Tongue (tissue), 2 donors: Measurements from ENCODE around the gene RPSA. TPM values are rescaled to one million over a fixed set of nuclear protein-coding genes. Genes with fewer than 3 reads are reported as not detected.
"Not testable (repeated sequence)": the region's sequence is repeated elsewhere in the genome, so short reads cannot be mapped to it uniquely, and the experiment has no call there.

Source experiments
- DNase-seq: peaks from one replicate; pipeline ENCODE4 v3.0.0-alpha.2; 2015
- total RNA-seq: library from RNA; depleted of rRNA; stranded (reverse); fragments of >200 nt; gene quantifications from one replicate; pipeline ENCODE4 v1.2.3, GENCODE V29; 2014

Gene RPSA
- 599 TPM for total RNA-seq

GRCh38 chr3:39406368-39407258 is at the start of gene RPSA:
Gene RPSA (plus strand): TSS chr3:39406720. CDS start chr3:39407654, 934 bp downstream.
- DNase-seq = peak; percentile 98

- DNase-seq = no peak
Observed at GRCh38 chr3:39358333-39358732, 48.2 kb upstream of the RPSA start.

DNA sequence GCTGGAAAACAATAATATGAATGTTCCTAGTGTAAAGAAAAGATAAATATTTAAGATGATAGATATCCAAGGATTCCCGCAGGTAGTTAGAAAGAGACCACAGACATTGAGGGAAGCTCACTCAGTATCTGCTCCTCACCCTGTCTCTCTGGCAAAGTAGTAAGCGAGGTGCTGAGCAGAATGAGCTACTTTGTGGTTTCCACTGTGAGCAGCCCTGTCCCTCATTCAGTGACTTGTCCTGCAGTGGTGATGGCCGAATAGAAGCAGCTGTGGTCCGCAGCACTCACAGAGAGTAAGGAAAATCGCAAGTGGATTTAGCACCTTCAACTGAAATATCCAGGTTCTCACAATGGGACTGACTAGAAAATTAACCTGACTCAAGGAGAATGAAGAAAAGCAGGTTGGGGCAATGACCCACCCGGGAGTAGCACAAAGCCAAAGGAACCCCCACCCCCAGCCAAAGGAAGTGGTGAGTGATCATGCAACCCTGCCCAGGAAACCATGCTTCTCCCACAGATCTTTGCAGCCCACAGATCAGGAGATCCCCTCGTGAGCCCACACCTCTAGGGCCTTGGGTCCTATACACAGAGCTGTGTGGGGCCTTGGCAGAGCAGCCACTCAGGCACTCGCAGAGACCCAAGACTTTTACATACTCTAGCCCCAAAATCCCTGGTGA is 45.1 kb upstream of the RPSA start:
- no peak for DNase-seq

GRCh38 chr3:39362192-39362591 is 44.3 kb upstream of the RPSA start:
- no peak for DNase-seq

GRCh38 chr3:39362812-39363211 is 43.7 kb upstream of the RPSA start:
- no peak for DNase-seq

- DNase-seq = not testable (repeated sequence)
Observed at GRCh38 chr3:39370450-39370849, 36.1 kb upstream of the RPSA start.

GRCh38 chr3:39372833-39373232 is 33.7 kb upstream of the RPSA start:
- no peak for DNase-seq

- DNase-seq = no peak
Observed at GRCh38 chr3:39376959-39377634, 29.4 kb upstream of the RPSA start.

DNA sequence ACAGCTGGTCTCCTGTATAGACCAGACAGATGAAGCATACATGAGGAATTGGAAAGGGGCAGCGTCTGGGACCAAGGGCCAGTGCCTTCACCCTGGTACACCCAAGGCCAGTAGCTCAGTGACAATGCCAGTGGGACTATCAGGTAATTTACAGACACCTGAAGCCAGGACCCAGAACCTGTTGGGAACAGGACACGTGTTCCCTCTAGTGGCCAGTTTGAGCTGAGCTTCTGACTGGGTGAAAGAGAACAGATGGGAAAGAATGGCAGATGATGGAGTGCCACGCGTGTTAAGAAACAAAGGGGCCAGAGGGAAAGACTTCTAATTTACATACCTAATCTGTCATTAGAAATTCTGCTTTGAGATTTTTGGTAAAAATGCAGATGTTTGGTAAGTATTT is 28.4 kb upstream of the RPSA start:
- DNase-seq = peak; percentile 39

DNA sequence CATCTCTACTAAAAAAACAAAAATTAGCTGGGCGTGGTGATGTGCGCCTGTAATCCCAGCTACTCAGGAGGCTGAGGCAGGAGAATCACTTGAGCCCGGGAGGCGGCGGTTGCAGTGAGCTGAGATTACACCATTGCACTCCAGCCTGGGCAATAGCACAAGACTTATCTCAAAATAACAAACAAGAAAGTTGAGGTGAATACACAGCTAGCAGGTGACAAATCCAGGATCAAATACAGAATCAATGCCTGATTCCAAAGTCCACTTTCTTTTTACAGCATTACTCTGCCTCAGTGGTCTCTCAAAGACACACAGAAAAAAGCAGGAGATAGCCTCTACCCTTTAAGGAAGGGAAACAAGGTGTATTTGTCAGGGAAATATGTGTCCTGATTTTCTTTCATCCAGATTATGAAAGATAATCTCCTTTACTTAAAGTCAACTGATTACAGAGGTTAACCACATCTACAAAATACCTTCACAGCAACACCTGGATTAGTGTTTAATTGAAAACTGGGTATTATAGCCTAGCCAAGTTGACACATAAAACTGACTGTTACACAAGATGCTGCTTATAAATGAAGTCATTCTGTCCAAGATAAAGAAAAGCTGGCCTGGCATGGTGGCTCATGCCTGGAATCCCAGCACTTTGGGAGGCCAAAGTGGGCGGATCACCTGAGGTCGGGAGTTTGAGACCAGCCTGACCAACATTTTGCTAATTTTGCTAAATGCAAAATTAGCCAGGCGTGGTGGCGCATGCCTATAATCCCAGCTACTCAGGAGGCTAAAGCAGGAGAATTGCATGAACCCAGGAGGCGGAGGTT is 27.4 kb upstream of the RPSA start:
- DNase-seq = no peak

DNA sequence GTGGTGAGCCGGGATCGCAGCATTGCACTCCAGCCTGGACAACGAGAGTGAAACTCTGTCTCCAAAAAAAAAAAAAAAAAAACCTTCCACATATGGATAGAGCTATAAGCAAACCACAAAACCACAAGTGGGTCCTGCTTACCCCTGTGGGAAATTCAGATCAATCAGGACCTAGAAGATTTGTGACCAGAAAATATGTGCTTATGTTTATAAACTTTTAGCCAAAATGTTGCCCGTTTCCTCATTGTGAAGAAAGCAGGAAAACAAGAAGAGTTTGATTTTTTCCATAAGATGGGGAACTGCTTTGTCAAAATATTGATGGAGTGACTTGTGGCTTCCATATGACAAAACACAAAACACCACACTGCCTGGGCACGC is 26.8 kb upstream of the RPSA start:
- no peak for DNase-seq

DNA sequence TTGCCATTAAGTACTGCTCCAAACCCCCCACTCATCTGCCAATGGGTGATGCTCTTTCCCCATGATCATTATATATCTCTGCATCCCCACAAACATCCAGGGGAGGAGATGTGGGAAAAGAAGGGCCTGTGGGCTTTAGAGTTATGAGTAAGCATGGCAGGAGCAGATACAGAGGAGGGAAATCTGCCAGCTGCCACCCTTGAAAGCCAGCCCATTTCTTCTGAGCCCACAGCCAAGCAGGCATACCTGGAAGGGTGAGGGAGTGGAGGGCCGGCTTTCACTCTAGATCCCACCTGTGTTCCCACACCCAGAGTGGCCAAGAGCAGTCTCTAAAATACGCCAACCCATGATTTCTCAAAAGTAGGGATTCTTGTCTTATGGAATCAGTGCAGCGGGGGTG is 25.1 kb upstream of the RPSA start:
- DNase-seq = no peak

GRCh38 chr3:39383045-39383880 is 23.3 kb upstream of the RPSA start, which contains the start of gene SLC25A38:
Gene SLC25A38 (plus strand): TSS chr3:39383370. CDS start chr3:39383725, 355 bp downstream.
- DNase-seq = peak; percentile 91

DNA sequence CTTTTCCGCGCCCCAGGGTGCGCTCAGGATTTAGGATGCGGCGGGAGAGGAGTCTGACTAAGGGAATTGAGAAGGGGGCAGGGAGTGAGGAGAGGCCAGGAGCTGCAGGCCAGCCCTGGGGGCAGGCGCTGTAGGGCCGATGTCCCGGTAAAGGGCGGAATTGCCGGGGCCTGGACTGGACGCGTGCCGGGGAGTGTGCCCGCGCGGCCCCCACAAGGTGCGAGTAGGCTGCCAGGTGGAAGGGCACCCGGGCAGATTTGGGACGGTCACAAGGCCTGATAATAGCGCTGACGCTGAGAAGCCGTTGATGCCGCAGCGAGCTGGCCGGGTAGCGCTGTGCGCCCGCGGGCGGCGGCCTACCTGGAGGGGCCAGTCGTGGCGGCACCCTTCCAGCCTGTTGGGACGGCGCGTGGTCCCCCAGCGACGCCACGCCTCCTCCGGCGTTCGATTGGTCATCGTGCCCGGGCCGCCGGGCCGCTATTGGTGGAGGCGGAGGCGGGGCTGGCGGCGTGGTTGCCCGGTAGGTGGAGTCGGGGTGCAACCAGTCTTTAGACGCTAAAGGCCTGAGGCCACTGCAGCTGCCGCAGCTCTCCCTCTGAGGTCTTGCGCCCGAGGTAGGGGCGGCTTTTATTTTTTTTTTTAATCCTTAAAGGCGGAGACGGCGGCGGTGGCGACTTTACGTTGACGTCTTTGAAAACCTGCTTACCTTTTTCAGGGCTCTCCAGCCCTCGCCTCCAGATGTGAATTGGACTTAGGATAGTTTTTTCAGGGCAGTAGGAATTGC is 22.4 kb upstream of the RPSA start:
- DNase-seq = peak; percentile 97

DNA sequence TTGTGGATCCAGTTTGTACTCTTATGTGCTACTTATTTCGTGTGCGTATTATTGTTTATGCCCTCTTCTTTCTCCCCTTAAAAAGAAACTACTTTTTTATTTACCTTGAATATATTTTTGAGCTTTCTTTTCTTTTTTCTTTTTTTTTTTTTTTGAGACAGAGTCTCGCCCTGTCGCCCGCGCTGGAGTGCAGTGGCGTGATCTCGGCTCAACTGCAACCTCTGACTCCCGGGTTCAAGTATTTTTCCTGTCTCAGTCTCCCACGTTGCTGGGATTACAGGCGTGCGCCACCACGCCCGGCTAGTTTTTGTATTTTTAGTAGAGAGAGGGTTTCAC is 21.9 kb upstream of the RPSA start:
- no peak for DNase-seq

GRCh38 chr3:39385456-39386090 is 20.9 kb upstream of the RPSA start:
- no peak for DNase-seq

DNA sequence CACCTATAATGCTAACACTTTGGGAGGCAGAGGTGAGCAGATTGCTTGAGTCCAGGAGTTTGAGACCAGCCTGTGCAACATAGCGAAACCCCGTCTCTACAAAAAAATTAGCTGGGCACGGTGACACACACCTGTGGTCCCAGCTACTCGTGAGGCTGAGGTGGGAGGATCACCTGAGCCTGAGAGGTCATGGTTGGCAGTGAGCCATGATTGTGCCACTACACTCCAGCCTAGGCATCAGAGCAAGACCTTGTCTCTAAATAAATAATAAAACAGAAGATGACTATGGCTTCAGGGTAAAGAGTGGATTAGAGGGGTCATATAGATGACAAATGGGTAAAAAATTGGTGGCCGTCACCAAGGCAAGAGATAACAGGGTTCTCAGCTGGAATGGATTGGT is 20.2 kb upstream of the RPSA start:
- no peak for DNase-seq

- no peak for DNase-seq
Observed at GRCh38 chr3:39387411-39387975, 19.0 kb upstream of the RPSA start.

- no peak for DNase-seq
Observed at GRCh38 chr3:39388153-39388552, 18.4 kb upstream of the RPSA start.
